HEK293 (cell line): ENCODE results near the gene ERCC3.

Experiments used
- CTCF ChIA-PET: fragments of 350-600 bp; formaldehyde crosslinking; extraction: SDS; loops from one replicate; lab custom pipeline; 2021; ENCODE audit warnings: antibody characterized with exemption; lab: Yijun Ruan, JAX
- POLR2A ChIA-PET: fragments of 300-600 bp; formaldehyde crosslinking; extraction: SDS; loops from one replicate; lab custom pipeline; 2020; ENCODE audit warnings: antibody characterized with exemption, inconsistent platforms; lab: Yijun Ruan, JAX
- H3K27ac ChIP-seq: fragments of 200-500 bp; sonication (Bioruptor generic); 2 replicates; pipeline ENCODE4 v1.5.1; 2014; ENCODE audit warnings: low read depth, low read length, control low read depth, inconsistent platforms; ENCODE audit errors: extremely low read depth
- H3K36me3 ChIP-seq, 2 experiments: fragments of 200-500 bp in 1 of 2; sonication (Bioruptor generic) in 1 of 2; 1 replicate in 1 of 2; 2 replicates in 1 of 2; pipeline ENCODE4 v1.5.1; 2014 to 2017; ENCODE audit warnings: inconsistent platforms in 2 of 2, low read length in 2 of 2; ENCODE audit not compliant: control insufficient read depth in 2 of 2, insufficient read depth in 1 of 2
- H3K4me1 ChIP-seq: fragments of 200-500 bp; sonication (Bioruptor generic); 2 replicates; pipeline ENCODE4 v1.5.1; 2014; ENCODE audit warnings: mild to moderate bottlenecking, low read length, inconsistent platforms; ENCODE audit not compliant: control insufficient read depth, insufficient read depth
- H3K4me3 ChIP-seq: 2 replicates; pipeline ENCODE4 v1.5.1; 2011; ENCODE audit warnings: low read depth, mild to moderate bottlenecking, control low read depth, low read length, moderate library complexity
- H3K9me3 ChIP-seq: fragments of 200-500 bp; sonication (Bioruptor generic); 2 replicates; pipeline ENCODE4 v1.5.1; 2014; ENCODE audit warnings: low read depth, low read length, inconsistent platforms; ENCODE audit not compliant: control insufficient read depth, insufficient read depth
- BCL11A ChIP-seq: fragments of 450-650 bp; formaldehyde crosslinking; IDR thresholded peaks from 2 replicates; pipeline ENCODE4 v1.5.1; 2016; ENCODE audit warnings: low read depth, missing biosample characterization, missing genetic modification characterization
- EGR2 ChIP-seq: fragments of 450-650 bp; formaldehyde crosslinking; IDR thresholded peaks from 2 replicates; pipeline ENCODE4 v1.5.1; 2016; ENCODE audit warnings: low read depth, missing biosample characterization, missing genetic modification characterization
- OVOL3 ChIP-seq: fragments of 450-650 bp; formaldehyde crosslinking; IDR thresholded peaks from 2 replicates; pipeline ENCODE4 v1.5.1; 2016; ENCODE audit warnings: missing biosample characterization, missing genetic modification characterization
- PRDM1 ChIP-seq: fragments of 450-650 bp; formaldehyde crosslinking; IDR thresholded peaks from 2 replicates; pipeline ENCODE4; 2016; ENCODE audit warnings: missing biosample characterization, missing genetic modification characterization
- SP2 ChIP-seq: fragments of 450-650 bp; formaldehyde crosslinking; IDR thresholded peaks from 2 replicates; pipeline ENCODE4 v1.5.1; 2016; ENCODE audit warnings: missing biosample characterization, missing genetic modification characterization
- YY1 ChIP-seq: fragments of 450-650 bp; formaldehyde crosslinking; IDR thresholded peaks from 2 replicates; pipeline ENCODE4 v1.5.1; 2018; ENCODE audit warnings: missing biosample characterization, missing genetic modification characterization
- ZBTB17 ChIP-seq: fragments of 450-650 bp; formaldehyde crosslinking; IDR thresholded peaks from 2 replicates; pipeline ENCODE4 v1.5.1; 2016; ENCODE audit warnings: missing biosample characterization, missing genetic modification characterization
- ZBTB20 ChIP-seq: fragments of 450-650 bp; formaldehyde crosslinking; IDR thresholded peaks from 2 replicates; pipeline ENCODE4 v1.5.1; 2016; ENCODE audit warnings: missing biosample characterization, missing genetic modification characterization
- ZIC2 ChIP-seq: fragments of 450-650 bp; formaldehyde crosslinking; IDR thresholded peaks from 2 replicates; pipeline ENCODE4 v1.5.1; 2016; ENCODE audit warnings: missing biosample characterization, missing genetic modification characterization
- ZNF112 ChIP-seq: fragments of 450-650 bp; formaldehyde crosslinking; IDR thresholded peaks from 2 replicates; pipeline ENCODE4 v1.5.0; 2017; ENCODE audit warnings: missing biosample characterization, missing genetic modification characterization
- ZNF155 ChIP-seq: fragments of 450-650 bp; formaldehyde crosslinking; IDR thresholded peaks from 2 replicates; pipeline ENCODE4 v1.5.1; 2016; ENCODE audit warnings: missing biosample characterization, missing genetic modification characterization
- ZNF175 ChIP-seq: fragments of 450-650 bp; formaldehyde crosslinking; IDR thresholded peaks from 2 replicates; pipeline ENCODE4 v1.5.1; 2016; ENCODE audit warnings: missing biosample characterization, missing genetic modification characterization
- ZNF248 ChIP-seq: fragments of 450-650 bp; formaldehyde crosslinking; IDR thresholded peaks from 2 replicates; pipeline ENCODE4 v1.5.1; 2017; ENCODE audit warnings: missing biosample characterization, missing genetic modification characterization
- ZNF311 ChIP-seq: fragments of 450-650 bp; formaldehyde crosslinking; IDR thresholded peaks from 2 replicates; pipeline ENCODE4 v1.5.1; 2017; ENCODE audit warnings: missing biosample characterization, missing genetic modification characterization, borderline replicate concordance
- ZNF335 ChIP-seq: fragments of 450-650 bp; formaldehyde crosslinking; conservative IDR thresholded peaks from 2 replicates; pipeline ENCODE4 v1.5.1; 2016; ENCODE audit warnings: missing biosample characterization, missing genetic modification characterization
- ZNF394 ChIP-seq: fragments of 450-650 bp; formaldehyde crosslinking; IDR thresholded peaks from 2 replicates; pipeline ENCODE4 v1.5.1; 2016; ENCODE audit warnings: missing biosample characterization, missing genetic modification characterization, mild to moderate bottlenecking, moderate library complexity, borderline replicate concordance
- ZNF426 ChIP-seq: fragments of 450-650 bp; formaldehyde crosslinking; IDR thresholded peaks from 2 replicates; pipeline ENCODE4 v1.5.1; 2017; ENCODE audit warnings: missing biosample characterization, missing genetic modification characterization, mild to moderate bottlenecking, inconsistent platforms, moderate library complexity
- ZNF473 ChIP-seq: fragments of 450-650 bp; formaldehyde crosslinking; IDR thresholded peaks from 2 replicates; pipeline ENCODE4 v1.5.1; 2017; ENCODE audit warnings: missing biosample characterization, missing genetic modification characterization
- ZNF501 ChIP-seq: fragments of 450-650 bp; formaldehyde crosslinking; IDR thresholded peaks from 2 replicates; pipeline ENCODE4 v1.5.1; 2016; ENCODE audit warnings: missing biosample characterization, missing genetic modification characterization
- ZNF514 ChIP-seq: fragments of 450-650 bp; formaldehyde crosslinking; IDR thresholded peaks from 2 replicates; pipeline ENCODE4 v1.5.1; 2016; ENCODE audit warnings: missing biosample characterization, missing genetic modification characterization
- ZNF548 ChIP-seq: fragments of 450-650 bp; formaldehyde crosslinking; IDR thresholded peaks from 2 replicates; pipeline ENCODE4 v1.5.1; 2016; ENCODE audit warnings: missing biosample characterization, missing genetic modification characterization
- ZNF747 ChIP-seq: fragments of 450-650 bp; formaldehyde crosslinking; IDR thresholded peaks from 2 replicates; pipeline ENCODE4 v1.5.1; 2016; ENCODE audit warnings: missing biosample characterization, missing genetic modification characterization
- ZNF785 ChIP-seq: fragments of 450-650 bp; formaldehyde crosslinking; IDR thresholded peaks from 2 replicates; pipeline ENCODE4 v1.5.1; 2016; ENCODE audit warnings: missing biosample characterization, missing genetic modification characterization
- TF ChIP-seq, protein P1 (sequence below): fragments of 450-650 bp; formaldehyde crosslinking; IDR thresholded peaks from 2 replicates; pipeline ENCODE4 v1.5.1; 2016; ENCODE audit warnings: missing biosample characterization, missing genetic modification characterization
- TF ChIP-seq, protein P2 (sequence below): fragments of 450-650 bp; formaldehyde crosslinking; IDR thresholded peaks from 2 replicates; pipeline ENCODE4 v1.5.1; 2017; ENCODE audit warnings: missing biosample characterization, missing genetic modification characterization
- TF ChIP-seq, protein P3 (sequence below): fragments of 450-650 bp; formaldehyde crosslinking; IDR thresholded peaks from 2 replicates; pipeline ENCODE4 v1.5.1; 2016; ENCODE audit warnings: missing biosample characterization, missing genetic modification characterization
- TF ChIP-seq, protein P4 (sequence below): fragments of 450-650 bp; formaldehyde crosslinking; IDR thresholded peaks from 2 replicates; pipeline ENCODE4 v1.5.1; 2016; ENCODE audit warnings: missing biosample characterization, missing genetic modification characterization

The ERCC3 gene

DNA sequence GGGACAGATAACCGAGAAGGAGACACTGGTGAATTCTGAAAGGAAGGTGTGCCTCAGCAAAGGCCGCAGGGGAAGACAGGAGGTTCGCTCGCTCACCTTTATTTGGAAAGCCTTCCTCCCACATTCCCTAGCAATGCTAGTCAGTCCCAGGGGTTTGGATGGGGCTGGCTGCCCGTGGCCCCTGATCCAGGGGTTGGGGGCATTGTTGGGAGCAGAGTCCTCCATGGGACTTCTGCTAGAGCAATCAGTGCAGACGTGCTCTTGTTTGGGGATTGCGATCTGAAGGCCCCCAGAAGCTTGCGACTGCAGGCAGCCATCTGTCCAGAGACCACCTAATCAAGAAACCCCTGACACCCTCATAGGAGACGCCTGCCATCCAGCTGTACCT lies 67.8 kb downstream of the ERCC3 start:
- peak overlapping the region; percentile 66 for H3K27ac ChIP-seq
- H3K4me3 ChIP-seq: no peak overlapping the region
- H3K36me3 ChIP-seq: no peaks in the 10 kb centered on the region
- peaks cover 24% of the 10 kb centered on the region for H3K4me1 ChIP-seq
- ChIA-PET CTCF (interaction anchor here (0.6 kb wide), 1 partner anchor 602 kb away, joined by 3 read pairs; no protein-coding TSS in a partner anchor), POLR2A (no interaction called here)
- H3K9me3 ChIP-seq: no peaks in the 10 kb centered on the region
- no peak for TF ChIP-seq ZNF175 (tag by site-specific recombination)
- TF ChIP-seq ZNF785 (tag by site-specific recombination): no peak
- no peak for TF ChIP-seq ZNF473 (tag by site-specific recombination)

DNA sequence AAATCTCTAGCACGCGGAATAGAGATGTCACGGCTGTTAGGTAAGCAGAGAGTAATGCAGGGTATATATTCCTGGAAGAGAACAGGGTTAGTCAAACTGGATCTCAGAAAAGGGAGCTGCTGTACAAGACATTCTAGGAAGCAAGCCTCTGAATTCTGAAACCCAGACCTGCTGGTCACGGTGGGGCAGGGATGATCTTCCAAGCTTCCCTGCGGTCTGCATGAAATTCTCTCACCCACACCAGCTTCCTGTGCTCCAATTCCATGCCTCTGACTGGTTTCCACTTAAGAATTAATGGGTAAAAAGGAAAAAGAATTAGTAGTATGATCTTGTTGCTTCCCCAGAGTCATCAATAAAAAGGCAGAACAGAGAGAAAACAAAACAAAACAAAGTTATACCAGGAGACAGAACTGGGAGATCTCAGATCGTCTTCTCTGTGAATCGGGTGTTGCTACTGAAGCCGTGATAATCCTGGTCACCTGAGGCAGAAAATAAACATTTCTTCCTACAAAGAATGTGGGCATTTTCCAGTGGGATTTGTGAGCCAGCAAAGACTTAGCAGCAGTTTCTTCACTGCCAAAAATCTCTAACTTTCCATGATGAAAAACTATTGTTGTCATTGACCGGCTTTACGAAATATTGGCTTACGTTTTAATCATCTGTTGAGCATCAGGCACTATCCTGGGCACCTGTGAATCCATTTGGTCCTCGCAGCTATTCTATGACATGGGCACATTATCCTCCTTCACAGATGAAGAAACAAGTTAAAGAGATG lies 68.6 kb downstream of the ERCC3 start:
- no peak overlapping the region for H3K27ac ChIP-seq
- POLR2A ChIA-PET: interaction anchor here (1.0 kb wide), 1 partner anchor 69 kb away, joined by 5 read pairs; the partner anchor contains the start of gene ERCC3
- CTCF ChIA-PET: interaction anchor here (1.2 to 1.4 kb wide), 2 partner anchors 15 to 254 kb away, joined by 3 read pairs; no protein-coding TSS in a partner anchor
- H3K4me1 ChIP-seq: peaks cover 24% of the 10 kb centered on the region
- H3K4me3 ChIP-seq: no peak overlapping the region
- no peaks in the 10 kb centered on the region for H3K9me3 ChIP-seq
- no peaks in the 10 kb centered on the region for H3K36me3 ChIP-seq
- TF ChIP-seq EGR2 (0 out of 2 replicates have a peak, but pooled peaks have one; percentile 6), ZNF311 (tag by site-specific recombination) (no peak), SP2 (tag by site-specific recombination) (no peak), YY1 (tag by site-specific recombination) (no peak), BCL11A (tag by site-specific recombination) (no peak), ZNF501 (tag by site-specific recombination) (no peak), ZBTB20 (peak; percentile 65), ZNF514 (tag by site-specific recombination) (no peak), ZNF248 (tag by site-specific recombination) (no peak), ZNF747 (tag by site-specific recombination) (no peak), PRDM1 (tag by site-specific recombination) (no peak), ZBTB17 (peak; percentile 79), ZNF155 (tag by site-specific recombination) (no peak), ZNF112 (tag by site-specific recombination) (no peak), ZIC2 (tag by site-specific recombination) (no peak), ZNF548 (no peak), OVOL3 (tag by site-specific recombination) (no peak), ZNF426 (no peak), ZNF394 (tag by site-specific recombination) (no peak), ZNF335 (tag by site-specific recombination) (peak; percentile 78)
- TF ChIP-seq, protein P1, sequence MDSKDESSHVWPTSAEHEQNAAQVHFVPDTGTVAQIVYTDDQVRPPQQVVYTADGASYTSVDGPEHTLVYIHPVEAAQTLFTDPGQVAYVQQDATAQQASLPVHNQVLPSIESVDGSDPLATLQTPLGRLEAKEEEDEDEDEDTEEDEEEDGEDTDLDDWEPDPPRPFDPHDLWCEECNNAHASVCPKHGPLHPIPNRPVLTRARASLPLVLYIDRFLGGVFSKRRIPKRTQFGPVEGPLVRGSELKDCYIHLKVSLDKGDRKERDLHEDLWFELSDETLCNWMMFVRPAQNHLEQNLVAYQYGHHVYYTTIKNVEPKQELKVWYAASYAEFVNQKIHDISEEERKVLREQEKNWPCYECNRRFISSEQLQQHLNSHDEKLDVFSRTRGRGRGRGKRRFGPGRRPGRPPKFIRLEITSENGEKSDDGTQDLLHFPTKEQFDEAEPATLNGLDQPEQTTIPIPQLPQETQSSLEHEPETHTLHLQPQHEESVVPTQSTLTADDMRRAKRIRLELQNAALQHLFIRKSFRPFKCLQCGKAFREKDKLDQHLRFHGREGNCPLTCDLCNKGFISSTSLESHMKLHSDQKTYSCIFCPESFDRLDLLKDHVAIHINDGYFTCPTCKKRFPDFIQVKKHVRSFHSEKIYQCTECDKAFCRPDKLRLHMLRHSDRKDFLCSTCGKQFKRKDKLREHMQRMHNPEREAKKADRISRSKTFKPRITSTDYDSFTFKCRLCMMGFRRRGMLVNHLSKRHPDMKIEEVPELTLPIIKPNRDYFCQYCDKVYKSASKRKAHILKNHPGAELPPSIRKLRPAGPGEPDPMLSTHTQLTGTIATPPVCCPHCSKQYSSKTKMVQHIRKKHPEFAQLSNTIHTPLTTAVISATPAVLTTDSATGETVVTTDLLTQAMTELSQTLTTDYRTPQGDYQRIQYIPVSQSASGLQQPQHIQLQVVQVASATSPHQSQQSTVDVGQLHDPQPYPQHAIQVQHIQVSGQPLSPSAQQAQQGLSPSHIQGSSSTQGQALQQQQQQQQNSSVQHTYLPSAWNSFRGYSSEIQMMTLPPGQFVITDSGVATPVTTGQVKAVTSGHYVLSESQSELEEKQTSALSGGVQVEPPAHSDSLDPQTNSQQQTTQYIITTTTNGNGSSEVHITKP (tag by site-specific recombination): peak; percentile 93
- TF ChIP-seq, protein P2, sequence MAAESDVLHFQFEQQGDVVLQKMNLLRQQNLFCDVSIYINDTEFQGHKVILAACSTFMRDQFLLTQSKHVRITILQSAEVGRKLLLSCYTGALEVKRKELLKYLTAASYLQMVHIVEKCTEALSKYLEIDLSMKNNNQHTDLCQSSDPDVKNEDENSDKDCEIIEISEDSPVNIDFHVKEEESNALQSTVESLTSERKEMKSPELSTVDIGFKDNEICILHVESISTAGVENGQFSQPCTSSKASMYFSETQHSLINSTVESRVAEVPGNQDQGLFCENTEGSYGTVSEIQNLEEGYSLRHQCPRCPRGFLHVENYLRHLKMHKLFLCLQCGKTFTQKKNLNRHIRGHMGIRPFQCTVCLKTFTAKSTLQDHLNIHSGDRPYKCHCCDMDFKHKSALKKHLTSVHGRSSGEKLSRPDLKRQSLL (tag by site-specific recombination): no peak
- TF ChIP-seq, protein P3, sequence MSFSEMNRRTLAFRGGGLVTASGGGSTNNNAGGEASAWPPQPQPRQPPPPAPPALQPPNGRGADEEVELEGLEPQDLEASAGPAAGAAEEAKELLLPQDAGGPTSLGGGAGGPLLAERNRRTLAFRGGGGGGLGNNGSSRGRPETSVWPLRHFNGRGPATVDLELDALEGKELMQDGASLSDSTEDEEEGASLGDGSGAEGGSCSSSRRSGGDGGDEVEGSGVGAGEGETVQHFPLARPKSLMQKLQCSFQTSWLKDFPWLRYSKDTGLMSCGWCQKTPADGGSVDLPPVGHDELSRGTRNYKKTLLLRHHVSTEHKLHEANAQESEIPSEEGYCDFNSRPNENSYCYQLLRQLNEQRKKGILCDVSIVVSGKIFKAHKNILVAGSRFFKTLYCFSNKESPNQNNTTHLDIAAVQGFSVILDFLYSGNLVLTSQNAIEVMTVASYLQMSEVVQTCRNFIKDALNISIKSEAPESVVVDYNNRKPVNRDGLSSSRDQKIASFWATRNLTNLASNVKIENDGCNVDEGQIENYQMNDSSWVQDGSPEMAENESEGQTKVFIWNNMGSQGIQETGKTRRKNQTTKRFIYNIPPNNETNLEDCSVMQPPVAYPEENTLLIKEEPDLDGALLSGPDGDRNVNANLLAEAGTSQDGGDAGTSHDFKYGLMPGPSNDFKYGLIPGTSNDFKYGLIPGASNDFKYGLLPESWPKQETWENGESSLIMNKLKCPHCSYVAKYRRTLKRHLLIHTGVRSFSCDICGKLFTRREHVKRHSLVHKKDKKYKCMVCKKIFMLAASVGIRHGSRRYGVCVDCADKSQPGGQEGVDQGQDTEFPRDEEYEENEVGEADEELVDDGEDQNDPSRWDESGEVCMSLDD: no peak
- TF ChIP-seq, protein P4, sequence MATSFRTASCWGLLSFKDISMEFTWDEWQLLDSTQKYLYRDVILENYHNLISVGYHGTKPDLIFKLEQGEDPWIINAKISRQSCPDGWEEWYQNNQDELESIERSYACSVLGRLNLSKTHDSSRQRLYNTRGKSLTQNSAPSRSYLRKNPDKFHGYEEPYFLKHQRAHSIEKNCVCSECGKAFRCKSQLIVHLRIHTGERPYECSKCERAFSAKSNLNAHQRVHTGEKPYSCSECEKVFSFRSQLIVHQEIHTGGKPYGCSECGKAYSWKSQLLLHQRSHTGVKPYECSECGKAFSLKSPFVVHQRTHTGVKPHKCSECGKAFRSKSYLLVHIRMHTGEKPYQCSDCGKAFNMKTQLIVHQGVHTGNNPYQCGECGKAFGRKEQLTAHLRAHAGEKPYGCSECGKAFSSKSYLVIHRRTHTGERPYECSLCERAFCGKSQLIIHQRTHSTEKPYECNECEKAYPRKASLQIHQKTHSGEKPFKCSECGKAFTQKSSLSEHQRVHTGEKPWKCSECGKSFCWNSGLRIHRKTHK (tag by site-specific recombination): no peak
